Smooth muscle cell (in vitro differentiated cells): ENCODE measurements around the gene CHAF1A. TPM values are rescaled to one million over a fixed set of nuclear protein-coding genes. Genes with fewer than 3 reads are reported as not detected.

Experiments used
- DNase-seq: peaks from one replicate; lab custom pipeline; 2025; ENCODE audit not compliant: unreplicated experiment; lab: John Stamatoyannopoulos, UW
- H2AFZ ChIP-seq: fragments of 200-600 bp; sonication (generic); 2 replicates; pipeline ENCODE4 v1.6.0; 2016; ENCODE audit warnings: antibody characterized with exemption, low read depth, mild to moderate bottlenecking
- H3F3A ChIP-seq: fragments of 200-600 bp; sonication (generic); 2 replicates; pipeline ENCODE4 v1.6.0; 2017; ENCODE audit warnings: antibody characterized with exemption, low read depth
- H3K27ac ChIP-seq: fragments of 200-600 bp; sonication (generic); 2 replicates; pipeline ENCODE4 v1.5.1; 2016; ENCODE audit warnings: low read depth, mild to moderate bottlenecking
- H3K27me3 ChIP-seq: fragments of 200-600 bp; sonication (generic); 2 replicates; pipeline ENCODE4 v1.6.1; 2016; ENCODE audit warnings: low read depth, mild to moderate bottlenecking
- H3K36me3 ChIP-seq: fragments of 200-600 bp; sonication (generic); 2 replicates; pipeline ENCODE4 v1.5.1; 2016; ENCODE audit warnings: low read depth
- H3K4me1 ChIP-seq: fragments of 200-600 bp; sonication (generic); 2 replicates; pipeline ENCODE4 v1.5.1; 2016; ENCODE audit warnings: low read depth
- H3K4me2 ChIP-seq: fragments of 200-600 bp; sonication (generic); 2 replicates; pipeline ENCODE4 v1.6.0; 2016; ENCODE audit warnings: mild to moderate bottlenecking
- H3K4me3 ChIP-seq: fragments of 200-600 bp; sonication (generic); 2 replicates; pipeline ENCODE4 v1.5.1; 2016; ENCODE audit warnings: mild to moderate bottlenecking
- H3K79me2 ChIP-seq: fragments of 200-600 bp; sonication (generic); 2 replicates; pipeline ENCODE4 v1.6.0; 2016; ENCODE audit warnings: low read depth, mild to moderate bottlenecking
- H3K9ac ChIP-seq: fragments of 200-600 bp; sonication (generic); 2 replicates; pipeline ENCODE4 v1.6.0; 2016; ENCODE audit warnings: low read depth
- H3K9me3 ChIP-seq: fragments of 200-600 bp; sonication (generic); replicated peaks from 2 replicates; pipeline ENCODE4 v1.5.1; 2016; ENCODE audit warnings: low read depth
- H4K20me1 ChIP-seq: fragments of 200-600 bp; sonication (generic); 2 replicates; pipeline ENCODE4 v1.6.0; 2016; ENCODE audit warnings: low read depth
- WGBS: methylation state at CpG from one replicate; pipeline ENCODE4 v1.1.7; 2016; ENCODE audit warnings: low lambda C conversion rate; 5-methylcytosine and 5-hydroxymethylcytosine counted together
- polyA plus RNA-seq: library from polyadenylated mRNA; unstranded; fragments of >200 nt; fragmentation: Nextera tagmentation; extraction: Ambion mirVana; gene quantifications from 2 replicates; pipeline ENCODE4 v1.2.1, GENCODE V29; 2016
- total RNA-seq: library from RNA; depleted of rRNA; stranded (reverse); fragments of >200 nt; gene quantifications from 2 replicates; pipeline ENCODE4 v1.2.3, GENCODE V29; 2014
- TF ChIP-seq, protein P1 (sequence below): fragments of 200-600 bp; sonication (generic); IDR thresholded peaks from 2 replicates; pipeline ENCODE4 v1.5.1; 2017; ENCODE audit warnings: borderline replicate concordance, mild to moderate bottlenecking, antibody characterized with exemption; ENCODE audit not compliant: insufficient read depth, poor library complexity, severe bottlenecking

The CHAF1A gene
- total and polyA plus RNA-seq, 2 experiments from 2014 or later: 3.8 to 11.4 TPM

- Histone ChIP-seq H3K4me2 (no peak overlapping the region), H3F3A (no peaks in the 10 kb centered on the region), H3K4me1 (no peaks in the 10 kb centered on the region), H3K9ac (no peak overlapping the region), H3K79me2 (no peaks in the 10 kb centered on the region), H4K20me1 (peaks cover 31% of the 10 kb centered on the region), H3K27me3 (no peaks in the 10 kb centered on the region), H2AFZ (no peak overlapping the region), H3K9me3 (no peaks in the 10 kb centered on the region), H3K4me3 (no peak overlapping the region), H3K36me3 (no peaks in the 10 kb centered on the region), H3K27ac (no peak overlapping the region)
- no peak for DNase-seq
- TF ChIP-seq, protein P1, sequence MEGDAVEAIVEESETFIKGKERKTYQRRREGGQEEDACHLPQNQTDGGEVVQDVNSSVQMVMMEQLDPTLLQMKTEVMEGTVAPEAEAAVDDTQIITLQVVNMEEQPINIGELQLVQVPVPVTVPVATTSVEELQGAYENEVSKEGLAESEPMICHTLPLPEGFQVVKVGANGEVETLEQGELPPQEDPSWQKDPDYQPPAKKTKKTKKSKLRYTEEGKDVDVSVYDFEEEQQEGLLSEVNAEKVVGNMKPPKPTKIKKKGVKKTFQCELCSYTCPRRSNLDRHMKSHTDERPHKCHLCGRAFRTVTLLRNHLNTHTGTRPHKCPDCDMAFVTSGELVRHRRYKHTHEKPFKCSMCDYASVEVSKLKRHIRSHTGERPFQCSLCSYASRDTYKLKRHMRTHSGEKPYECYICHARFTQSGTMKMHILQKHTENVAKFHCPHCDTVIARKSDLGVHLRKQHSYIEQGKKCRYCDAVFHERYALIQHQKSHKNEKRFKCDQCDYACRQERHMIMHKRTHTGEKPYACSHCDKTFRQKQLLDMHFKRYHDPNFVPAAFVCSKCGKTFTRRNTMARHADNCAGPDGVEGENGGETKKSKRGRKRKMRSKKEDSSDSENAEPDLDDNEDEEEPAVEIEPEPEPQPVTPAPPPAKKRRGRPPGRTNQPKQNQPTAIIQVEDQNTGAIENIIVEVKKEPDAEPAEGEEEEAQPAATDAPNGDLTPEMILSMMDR: no peak
- 93% methylated on average over 12 of the region's 15 CpGs for WGBS
Measured at GRCh38 chr19:4446704-4447200, 44.3 kb downstream of the CHAF1A start.

- Histone ChIP-seq H3K36me3 (no peaks in the 10 kb centered on the region), H3K4me2 (no peak overlapping the region), H3K4me3 (no peak overlapping the region), H2AFZ (no peak overlapping the region), H3K27ac (no peak overlapping the region), H3K27me3 (no peaks in the 10 kb centered on the region), H3K79me2 (no peaks in the 10 kb centered on the region), H3K4me1 (no peaks in the 10 kb centered on the region), H4K20me1 (peaks cover 31% of the 10 kb centered on the region), H3K9ac (no peak overlapping the region), H3F3A (no peaks in the 10 kb centered on the region), H3K9me3 (no peaks in the 10 kb centered on the region)
- DNase-seq: no peak
- TF ChIP-seq, protein P1: no peak
- WGBS: 97% methylated on average over 28 of the region's 28 CpGs
Measured at GRCh38 chr19:4447327-4448146, 45.1 kb downstream of the CHAF1A start.

GRCh38 chr19:4448147-4448985, 45.9 kb downstream of the CHAF1A start:
- Histone ChIP-seq H3K4me1 (no peaks in the 10 kb centered on the region), H3K9me3 (no peaks in the 10 kb centered on the region), H3K27me3 (no peaks in the 10 kb centered on the region), H3F3A (no peaks in the 10 kb centered on the region), H3K4me2 (no peak overlapping the region), H3K4me3 (no peak overlapping the region), H3K79me2 (no peaks in the 10 kb centered on the region), H4K20me1 (peaks cover 33% of the 10 kb centered on the region), H2AFZ (no peak overlapping the region), H3K27ac (no peak overlapping the region), H3K36me3 (no peaks in the 10 kb centered on the region), H3K9ac (no peak overlapping the region)
- WGBS: 90% methylated on average over 26 of the region's 30 CpGs
- TF ChIP-seq, protein P1: no peak
- DNase-seq: no peak
